Activated CD4-positive, alpha-beta T cell treated with anti-CD3 and anti-CD28 coated beads, Interleukin-2, amount 50 U/mL, for 48 hours (primary cell): ENCODE results near the gene WDFY2.

ENCODE experiments used
- DNase-seq, 2 experiments: peaks; one replicate each; pipeline ENCODE4 v3.0.0-alpha.2; 2020

Gene WDFY2

DNA sequence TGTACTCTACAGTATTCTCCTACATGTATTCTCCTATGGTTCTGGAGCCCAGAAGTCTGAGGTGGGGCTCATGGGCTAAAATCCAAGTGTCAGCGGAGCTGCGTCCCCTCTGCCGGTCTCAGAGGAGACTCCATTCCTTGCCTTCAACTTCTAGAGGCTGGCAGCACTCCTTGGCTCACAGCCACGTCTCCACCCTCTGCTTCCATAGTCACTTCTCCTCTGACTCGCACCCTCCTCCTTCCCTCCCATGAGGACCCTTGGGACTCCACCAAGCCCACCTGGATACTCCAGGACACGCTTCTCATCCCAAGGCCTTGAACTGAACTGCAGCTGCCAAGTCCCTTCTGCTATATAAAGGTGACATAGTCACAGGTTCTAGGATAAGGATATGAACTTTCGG is 191.9 kb downstream of the WDFY2 start:
- DNase-seq, result no peak

DNA sequence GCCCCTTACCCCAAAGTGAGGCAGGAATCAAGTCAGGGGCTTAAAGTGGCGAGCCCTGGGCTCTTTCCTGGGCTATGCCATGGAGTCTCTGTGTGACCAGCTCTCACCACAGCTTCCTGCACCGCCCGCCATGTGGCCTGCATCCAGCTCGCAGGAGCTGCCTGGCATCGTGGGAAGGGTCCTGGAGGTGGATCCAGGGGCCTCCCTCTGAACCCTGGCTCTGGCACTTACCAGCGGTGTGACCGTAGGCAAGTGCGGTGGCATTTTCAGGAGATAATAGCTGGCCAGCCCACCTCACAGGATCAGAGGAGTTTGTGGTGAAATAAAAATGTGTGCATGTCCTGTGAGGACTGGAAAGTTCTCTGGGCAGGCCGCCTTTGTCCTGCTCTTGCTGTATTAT is 193.7 kb downstream of the WDFY2 start:
- no peak for DNase-seq

DNA sequence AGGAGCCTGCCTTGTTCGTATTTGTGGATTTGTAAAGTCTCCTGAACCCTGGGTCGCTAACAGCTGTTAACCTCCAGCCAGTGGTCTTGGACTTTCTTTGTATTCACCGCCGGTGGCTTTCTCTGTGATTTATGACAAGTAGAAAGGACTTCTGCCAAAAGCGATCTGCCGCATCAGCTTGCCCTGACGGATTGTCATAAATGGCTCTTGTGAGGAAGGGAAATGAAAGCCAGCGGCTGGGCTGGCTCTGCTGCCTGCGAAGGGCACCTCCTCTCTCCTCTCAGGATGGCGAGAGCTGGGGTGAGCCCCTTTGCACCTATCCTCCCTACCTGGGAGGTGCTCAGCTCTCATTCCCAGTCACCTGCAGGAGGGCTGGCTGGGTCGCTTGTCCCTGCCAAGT is 194.1 kb downstream of the WDFY2 start:
- DNase-seq, result no peak

DNA sequence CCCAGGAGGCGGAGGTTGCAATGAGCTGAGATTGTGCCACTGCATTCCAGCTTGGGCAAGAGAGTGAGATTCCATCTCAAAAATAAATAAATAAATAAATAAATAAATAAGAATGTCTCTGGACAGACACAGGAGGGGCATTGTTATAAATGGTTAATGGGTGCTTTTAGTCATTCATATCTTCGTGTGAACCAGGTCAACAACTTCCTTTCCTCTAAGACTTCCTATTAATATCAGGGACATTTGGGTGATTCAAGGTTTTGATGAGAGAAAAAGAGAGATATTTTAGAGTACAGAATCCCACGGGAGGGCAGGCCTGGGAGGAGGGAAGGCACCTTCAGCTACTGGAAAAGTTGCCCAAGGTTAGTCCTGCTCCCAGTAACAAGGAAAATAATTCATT is 195.8 kb downstream of the WDFY2 start:
- DNase-seq, result no peak

DNA sequence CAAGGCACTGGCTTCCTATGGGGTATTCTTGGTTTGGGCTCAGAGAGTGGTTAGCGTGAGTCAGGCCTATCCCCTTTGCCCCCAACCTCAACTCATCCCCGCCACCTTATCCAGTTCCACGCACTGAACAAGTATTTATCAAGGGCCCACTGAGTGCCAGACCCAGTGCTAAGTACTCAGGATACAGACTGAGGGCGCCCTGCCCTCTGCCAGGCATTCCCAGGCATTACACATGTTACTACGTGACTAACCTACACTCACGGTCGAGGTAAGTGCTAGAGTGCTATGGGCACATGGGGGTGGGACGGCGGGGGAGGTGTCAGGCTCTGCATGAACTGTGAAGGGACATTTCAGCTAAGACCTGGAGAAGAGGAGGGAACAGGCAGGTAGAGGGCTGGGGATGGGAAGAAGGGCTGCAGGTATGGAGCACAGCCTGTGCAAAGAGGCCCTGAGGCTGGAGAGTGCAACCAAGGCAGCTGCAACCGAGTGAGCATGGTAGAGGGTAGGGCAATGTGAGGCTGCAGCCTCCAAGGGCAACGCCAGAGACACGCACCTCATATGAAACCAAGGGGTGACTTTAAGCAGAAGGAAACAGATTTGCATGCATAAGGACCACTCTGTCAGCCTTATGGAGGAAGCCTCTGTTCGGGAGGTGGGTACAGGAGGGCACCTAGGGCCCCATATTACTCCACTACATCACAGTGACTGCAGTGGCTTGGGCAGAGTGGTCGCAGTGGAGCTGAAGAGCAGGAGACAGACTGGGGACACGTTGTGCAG is 197.2 kb downstream of the WDFY2 start:
- peak; percentile 17 to 44 for DNase-seq

DNA sequence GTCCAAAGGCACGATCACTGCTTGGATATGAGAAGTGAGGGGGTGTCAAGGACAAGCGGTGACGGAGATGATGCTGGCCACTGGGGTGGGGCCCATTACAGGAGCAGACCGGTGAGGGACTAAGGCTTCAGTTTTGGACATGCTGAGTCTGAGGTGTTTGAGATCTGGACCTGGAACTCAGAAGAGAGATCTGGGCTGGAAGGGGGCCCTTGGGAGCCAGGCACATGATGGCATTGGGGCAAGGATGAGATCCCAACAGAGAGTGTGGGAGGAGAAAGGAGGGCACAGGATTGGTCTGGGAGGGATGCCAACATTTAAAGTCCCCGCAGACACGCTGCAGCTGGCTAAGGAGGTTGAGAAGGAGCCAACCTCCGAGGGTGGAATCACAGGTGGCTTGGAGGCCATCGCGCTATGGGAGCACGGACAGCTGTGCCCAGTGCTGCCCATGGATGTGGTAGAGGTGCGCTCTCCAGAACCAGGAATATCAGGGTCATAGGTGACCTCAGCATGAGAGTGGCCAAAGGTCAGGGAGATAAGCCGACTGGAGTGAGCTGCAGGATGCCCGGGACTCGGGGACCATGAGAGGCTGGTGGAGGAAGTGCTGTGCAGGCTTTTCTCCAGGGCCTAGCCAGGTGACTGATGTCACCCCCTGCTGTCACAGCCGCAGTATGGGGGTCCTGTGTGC is 197.9 kb downstream of the WDFY2 start:
- no peak for DNase-seq

DNA sequence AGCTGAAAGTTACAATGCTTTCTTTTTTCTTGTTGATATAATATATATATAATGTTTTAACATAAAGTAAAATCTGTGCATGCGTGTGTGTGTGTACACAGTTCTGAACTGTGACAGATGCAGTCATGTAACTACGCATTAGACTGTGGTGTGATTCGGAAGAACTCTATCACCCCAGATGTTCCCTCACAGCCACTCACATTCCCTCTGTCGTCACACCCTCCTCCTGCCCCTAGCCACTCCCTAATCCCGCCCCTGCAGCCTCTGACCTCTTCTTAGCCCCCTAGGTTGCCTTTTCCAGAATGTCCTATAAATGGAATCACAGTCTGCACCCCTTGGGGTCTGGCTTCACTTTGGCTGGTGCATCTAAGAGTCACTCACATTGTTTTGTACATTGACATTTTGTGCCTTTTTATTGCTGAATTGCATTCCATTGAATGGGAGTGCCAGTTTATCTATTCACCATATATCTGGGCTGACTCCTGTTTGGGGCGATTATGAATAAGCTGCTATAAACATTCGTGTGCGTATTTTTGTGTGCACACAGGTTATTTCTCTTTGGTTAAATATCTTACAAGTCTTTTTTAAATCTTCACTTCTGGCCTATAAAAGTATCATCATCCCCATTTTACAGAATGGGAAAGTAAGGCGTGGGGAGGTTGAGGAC is 199.3 kb downstream of the WDFY2 start:
- DNase-seq, result no peak

DNA sequence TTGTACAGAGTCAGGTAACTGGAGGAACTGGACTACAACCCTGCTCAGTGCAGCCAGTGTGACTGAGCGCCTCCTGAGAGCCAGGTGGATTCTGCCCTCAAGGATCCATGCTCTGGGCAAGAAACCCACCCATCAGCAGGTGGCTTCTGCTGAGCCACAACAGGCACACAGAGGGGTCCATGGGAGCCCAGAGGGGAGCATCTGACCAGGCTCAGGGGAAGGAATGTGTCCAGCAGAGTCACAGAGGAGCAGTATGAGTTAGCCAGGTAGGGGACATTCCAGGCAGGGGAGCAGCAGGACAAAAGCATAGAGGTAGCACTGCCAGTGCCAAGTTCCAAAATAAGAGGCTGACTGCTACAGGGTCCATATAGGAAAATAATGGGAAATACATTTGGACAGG is 199.8 kb downstream of the WDFY2 start:
- DNase-seq, result no peak

DNA sequence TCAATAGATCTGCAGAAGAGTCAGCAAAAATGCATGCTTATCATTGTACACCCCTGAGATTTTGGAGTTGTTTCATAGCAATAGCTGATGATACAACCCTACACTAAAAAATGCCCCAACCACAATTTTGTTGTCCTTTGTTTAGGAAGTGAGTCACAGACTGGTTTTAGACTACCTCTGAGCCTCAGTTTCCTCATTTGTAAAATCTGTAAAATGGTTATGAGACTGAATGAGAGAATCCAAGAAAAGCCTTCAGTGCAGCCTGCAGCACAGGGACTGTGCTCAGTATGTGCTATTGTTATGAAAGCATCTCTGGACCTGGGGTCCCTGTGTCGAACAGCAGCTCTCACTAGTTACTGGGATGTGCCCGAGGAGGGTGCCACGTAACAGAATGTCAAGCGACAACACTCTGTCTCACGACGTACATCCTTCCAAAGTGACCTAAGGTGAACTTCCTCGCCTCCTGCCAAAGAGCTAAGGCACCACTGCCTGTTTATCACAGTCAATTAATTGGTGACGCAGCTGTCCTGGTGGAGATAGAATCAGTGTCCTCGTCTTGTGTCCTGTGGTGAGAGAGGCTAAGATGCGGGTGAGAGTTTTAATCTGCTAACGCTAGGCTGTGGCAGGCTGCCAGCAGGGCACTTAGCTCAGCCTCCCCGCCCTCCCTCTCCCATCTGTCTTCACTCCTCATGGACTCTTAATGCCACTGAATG is 201.6 kb downstream of the WDFY2 start:
- DNase-seq, result no peak

DNA sequence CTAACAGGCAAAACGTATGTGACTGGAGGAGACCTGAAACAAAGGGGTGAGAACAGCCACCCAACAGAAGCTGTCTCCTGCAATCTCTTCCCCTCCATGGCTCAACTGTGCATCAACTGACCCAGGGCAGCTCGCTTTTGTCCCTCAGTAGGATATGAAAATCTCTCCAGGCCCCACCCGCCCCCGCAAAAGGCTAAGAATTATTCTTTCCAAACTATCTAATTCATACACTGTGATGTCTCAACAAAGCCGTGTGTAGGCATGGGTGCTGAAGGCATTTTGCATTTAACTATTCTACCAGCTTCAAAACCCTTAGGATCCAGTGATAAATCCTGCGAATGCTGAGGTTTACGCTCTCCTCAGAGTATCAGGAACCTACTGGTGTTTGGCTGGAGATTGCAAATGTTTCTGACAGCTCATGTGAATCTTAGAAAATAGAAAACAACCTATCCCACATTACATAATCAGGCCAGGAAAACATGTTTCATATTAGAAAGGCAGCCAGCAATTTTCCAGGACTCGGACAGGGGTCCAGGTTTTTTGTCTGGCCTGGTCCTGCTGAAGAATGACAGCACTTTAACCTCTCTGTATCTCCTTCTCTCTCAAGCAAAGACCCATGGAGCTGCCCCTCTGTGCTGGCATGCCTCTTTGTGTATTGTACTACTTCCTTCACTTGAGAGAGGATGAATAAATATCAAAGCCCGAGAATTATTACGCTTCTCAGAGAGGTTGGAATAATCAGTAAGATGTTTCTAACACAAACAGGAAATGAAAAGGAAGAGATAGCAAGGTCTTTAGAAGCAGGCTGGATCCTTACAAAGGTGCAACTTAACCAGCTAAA is 202.4 kb downstream of the WDFY2 start:
- no peak for DNase-seq

DNA sequence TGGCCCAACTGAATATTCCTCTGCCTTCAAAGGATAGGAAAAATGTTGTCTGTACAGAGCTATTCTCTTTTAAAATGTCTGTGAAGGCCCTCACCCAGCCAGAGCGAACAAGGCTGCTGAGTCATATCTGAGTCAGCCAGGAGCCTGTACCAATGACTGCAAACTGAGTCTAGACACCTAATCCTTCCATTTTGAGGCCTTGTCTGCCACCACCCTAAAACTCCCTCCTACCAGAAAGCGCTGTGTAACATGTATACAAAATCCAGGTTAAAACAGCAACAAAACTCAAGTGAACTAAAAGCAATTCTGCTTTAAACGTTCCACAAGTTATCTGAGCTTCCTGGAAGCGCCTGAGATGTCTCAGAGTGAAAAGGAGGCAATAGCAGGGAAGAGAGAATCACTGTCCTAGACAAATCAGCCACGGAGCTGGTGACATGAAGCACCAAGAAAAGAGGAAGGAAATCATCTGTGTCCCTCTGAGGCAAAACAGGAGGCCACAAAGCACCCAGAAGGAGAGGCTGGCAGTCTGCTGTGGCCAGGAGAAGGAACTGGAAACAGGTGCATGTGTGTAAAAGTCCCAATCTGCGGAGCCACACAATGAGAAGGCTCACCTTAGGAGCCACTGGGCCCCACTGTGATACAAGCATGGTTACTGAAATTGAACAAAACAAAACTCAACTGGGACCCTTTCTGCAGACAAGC is 209.5 kb downstream of the WDFY2 start:
- peak; percentile 56 to 71 for DNase-seq

DNA sequence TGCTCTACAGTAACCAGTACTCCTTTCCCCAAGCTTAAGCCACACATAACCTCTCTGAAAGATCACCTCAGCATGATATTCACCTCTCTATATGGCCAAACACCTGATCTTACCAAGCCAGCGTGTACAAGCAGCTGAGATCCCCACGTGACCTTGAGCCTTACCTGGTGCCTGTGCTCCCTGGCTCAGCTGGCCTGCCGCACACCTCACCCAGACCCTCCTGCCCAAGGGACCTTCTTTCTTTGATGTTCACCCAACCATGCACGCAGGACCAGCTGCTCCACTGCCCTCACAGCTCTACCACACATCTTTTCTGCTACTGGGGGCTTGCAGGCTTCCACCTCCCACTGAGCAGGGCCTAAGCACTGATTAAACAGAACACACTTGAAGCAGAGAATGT is 210.7 kb downstream of the WDFY2 start:
- DNase-seq, result no peak

DNA sequence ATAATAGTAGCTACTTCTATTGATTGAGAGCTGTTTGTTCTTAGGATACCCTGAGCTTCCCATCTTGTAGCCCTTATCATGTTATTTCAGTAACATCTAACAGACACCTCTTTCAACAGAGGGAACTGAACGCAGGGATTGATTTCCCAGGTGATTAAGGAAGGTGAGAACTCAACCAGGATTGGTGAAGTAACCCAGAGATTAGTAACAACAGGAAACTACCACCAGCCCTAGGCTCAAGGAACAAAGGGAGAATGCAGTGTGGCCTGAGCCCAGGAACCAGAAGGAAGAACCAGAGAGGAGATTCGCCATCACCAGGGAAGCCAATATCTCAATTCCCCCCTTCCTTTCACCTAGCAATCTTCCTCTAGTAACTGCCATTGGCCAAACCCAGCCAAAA is 211.2 kb downstream of the WDFY2 start:
- no peak for DNase-seq

DNA sequence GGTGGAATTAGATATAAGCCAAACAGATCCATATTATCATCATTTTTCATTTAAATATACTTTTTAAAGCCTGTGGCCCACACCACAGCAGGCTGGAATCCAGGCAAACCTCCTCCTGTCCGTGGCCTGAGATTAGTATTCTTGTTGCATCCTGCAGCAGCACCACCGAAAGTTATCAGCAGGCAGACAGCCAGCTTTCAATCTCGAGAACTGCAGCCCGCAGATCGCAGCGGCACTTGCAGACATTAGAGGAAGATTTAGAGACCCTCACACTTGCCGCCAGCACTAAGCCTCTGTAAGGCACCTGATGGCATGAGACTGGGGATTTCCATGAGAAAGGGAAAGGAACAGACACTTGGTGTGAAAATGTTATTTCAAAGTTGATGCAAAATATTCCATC is 212.3 kb downstream of the WDFY2 start:
- no peak for DNase-seq

DNA sequence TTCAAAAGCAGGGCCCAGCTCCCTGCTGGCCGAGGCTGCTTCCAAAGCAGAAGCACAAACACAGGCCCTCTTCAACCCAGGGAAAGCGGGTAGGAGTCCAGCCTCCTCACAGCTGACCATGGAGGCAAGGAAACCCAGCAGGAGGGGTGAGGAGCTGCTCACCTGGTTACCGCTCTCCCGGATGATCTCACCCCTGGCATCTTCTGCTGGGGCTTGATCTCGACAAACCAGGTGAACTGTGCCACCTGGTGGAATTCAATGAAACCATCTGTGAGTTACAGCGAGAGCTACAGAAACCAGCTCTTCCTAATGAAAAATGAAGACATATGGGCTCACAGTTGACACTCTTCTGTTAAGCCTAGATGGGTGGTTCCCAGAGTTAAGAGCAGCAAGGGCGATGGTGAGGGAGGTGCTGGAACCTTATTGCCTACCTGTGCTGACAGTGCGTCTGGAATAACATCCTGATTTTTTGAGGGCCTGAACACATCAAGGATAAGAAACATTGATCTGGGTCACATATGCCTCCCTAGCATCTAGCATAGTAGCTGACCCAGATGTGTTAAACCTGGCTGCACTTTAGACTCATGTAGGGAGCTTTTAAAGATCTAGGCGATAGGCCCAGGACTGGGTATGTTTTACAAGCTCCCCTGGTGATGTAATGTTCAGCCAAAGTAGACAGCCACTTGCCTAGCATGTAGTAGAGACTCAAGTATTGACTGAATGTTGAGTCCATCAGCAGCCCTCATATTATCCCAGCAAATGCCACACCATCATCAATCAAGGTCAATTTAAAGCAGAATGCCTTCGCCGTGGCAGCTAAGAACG is 213.6 kb downstream of the WDFY2 start:
- DNase-seq, result peak; percentile 56 to 61

DNA sequence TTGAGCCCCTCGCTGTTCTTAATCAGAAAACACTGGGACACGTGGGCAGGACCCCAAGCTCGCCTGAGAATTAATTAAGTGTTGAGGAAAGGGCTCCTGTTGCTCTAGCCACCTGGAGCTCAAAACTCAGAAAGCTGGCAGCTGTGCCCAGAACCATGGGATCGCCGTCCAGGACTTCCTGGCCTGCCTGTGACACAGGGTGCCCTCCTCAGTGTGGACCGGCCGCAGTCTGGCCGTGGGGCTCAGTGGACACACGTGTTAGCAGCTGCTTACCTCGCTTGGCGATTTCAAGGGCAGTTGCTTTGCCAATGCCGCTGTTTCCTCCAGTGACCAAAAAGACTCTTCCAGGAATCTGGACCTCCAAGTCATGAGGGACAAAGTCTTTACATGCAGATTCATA is 215.0 kb downstream of the WDFY2 start:
- no peak for DNase-seq

DNA sequence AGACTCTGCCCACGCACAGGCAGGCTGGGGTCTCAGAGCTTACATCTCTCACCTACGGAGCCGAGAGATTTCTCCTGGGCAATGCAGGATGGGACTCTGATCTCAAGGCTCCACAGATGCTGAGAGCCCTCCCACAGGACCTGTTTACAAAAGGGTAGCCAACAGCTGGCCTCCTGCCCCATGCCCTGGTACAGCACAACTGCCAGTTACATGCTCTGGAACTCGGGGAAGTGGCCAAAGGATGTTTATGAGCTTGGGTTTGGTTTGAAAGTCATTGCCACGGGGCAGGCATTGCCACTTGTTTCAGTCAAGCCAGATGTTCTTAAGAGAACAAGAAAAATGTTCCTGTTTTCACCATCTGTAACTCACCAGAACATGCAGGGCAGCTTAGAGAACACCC is 216.2 kb downstream of the WDFY2 start:
- no peak for DNase-seq

DNA sequence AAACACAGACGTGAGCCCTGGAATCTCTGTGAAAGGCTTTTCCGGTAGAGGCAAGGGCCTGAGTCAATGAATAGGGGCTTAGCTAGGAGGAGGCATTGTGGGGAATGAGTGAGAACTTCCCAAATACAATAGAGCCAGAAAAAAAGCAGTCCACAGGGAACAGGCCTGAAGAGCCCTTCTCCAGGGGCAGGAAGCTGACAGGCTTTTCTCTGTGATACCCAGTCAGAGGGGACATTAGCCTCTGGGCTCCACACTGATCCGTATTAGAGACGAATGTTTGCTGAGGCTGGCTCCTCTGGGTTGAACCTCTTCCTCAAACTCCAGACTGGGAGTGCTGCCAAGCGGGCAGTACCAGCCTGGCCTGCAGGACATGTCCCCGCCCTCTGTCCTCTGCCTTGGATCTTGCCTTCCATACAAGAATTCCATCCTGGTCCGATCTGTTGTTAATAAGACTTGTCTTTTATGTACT is 217.4 kb downstream of the WDFY2 start:
- DNase-seq, result no peak

DNA sequence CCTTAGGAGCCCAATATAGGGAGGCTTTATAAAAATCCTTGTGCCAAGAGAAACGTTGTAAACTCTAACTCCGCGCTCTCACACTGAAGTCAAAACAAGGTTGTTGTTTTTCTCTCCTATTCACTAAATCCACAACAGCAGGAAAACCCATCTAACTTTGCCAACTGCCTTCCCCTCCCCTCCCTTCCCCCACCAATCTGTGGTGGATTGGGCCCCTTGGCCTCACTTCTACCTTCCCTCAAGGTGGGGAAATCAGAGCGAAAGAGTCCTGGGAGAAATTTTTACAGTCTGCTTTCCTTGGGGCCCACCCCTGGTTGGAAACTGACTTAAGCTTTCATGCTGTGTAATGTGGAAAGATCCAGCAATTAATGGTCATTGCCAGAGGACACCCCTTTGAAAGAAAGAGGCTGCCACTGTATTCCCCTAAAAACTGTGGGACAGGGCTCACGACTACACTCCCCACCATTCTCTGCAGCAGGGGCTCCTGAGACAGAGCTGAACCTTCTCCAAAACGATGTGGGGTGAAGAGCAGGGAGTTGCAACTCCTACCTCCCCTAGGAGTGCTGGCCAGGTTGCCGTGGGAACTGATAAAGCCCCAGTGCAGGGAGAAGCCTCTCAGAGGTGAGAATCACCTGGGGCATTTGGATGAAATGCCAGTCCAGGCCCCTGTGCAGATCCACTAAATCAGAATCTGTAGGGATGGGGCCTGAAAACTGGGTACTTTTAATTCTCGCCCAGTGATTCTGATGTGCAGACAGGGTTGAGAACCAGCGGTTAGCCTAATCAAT is 218.6 kb downstream of the WDFY2 start:
- peak in 1 of 2 experiments; percentile 38 for DNase-seq
